SK-N-SH (cell line): ENCODE data around the gene APBB2. TPM values are rescaled to one million over a fixed set of nuclear protein-coding genes. Genes with fewer than 3 reads are reported as not detected.

Source experiments
- CTCF ChIA-PET: fragments of 300-600, 350-600 bp; formaldehyde crosslinking; extraction: SDS; loops from one replicate; lab custom pipeline; 2021; lab: Yijun Ruan, JAX
- POLR2A ChIA-PET: fragments of 350-600 bp; sonication (Branson Sonifier 250); formaldehyde crosslinking; extraction: SDS; loops from one replicate; lab custom pipeline; 2020; ENCODE audit warnings: antibody characterized with exemption, inconsistent platforms; lab: Yijun Ruan, JAX
- DNase-seq: peaks from one replicate; pipeline ENCODE4 v3.0.0; 2012
- H2AFZ ChIP-seq: fragments of 200-600 bp; sonication (generic); 2 replicates; pipeline ENCODE4 v1.8.1; 2016; ENCODE audit warnings: antibody characterized with exemption, mild to moderate bottlenecking, low read depth
- H3F3A ChIP-seq: fragments of 200-600 bp; sonication (generic); replicated peaks from 2 replicates; pipeline ENCODE3; 2016; ENCODE audit warnings: antibody characterized with exemption, mild to moderate bottlenecking; ENCODE audit not compliant: insufficient read depth
- H3K27ac ChIP-seq, 2 experiments: fragments of 200-500 bp in 1 of 2; fragments of 200-600 bp in 1 of 2; sonication (Bioruptor generic) in 1 of 2; sonication (generic), shearing (Covaris generic) in 1 of 2; 2 replicates each; pipeline versions ENCODE4 v1.5.1 to v1.6.1; 2014 to 2016; ENCODE audit warnings: low read depth in 2 of 2, inconsistent platforms in 1 of 2, low read length in 1 of 2, mild to moderate bottlenecking in 1 of 2, mixed read lengths in 1 of 2
- H3K27me3 ChIP-seq: fragments of 200-600 bp; sonication (generic), shearing (Covaris generic); 2 replicates; pipeline ENCODE4 v1.6.1; 2016; ENCODE audit warnings: mixed run types; ENCODE audit not compliant: insufficient read depth
- H3K36me3 ChIP-seq, 2 experiments: fragments of 200-500 bp in 1 of 2; fragments of 200-600 bp in 1 of 2; sonication (Bioruptor generic) in 1 of 2; sonication (generic) in 1 of 2; replicated peaks in 1 of 2; 2 replicates each; pipeline versions ENCODE3 to v1.5.1; 2014 to 2016; ENCODE audit warnings: low read length in 1 of 2, mild to moderate bottlenecking in 1 of 2; ENCODE audit not compliant: insufficient read depth in 2 of 2, control insufficient read depth in 1 of 2
- H3K4me1 ChIP-seq, 2 experiments: fragments of 200-500 bp in 1 of 2; fragments of 200-600 bp in 1 of 2; sonication (Bioruptor generic) in 1 of 2; sonication (generic), shearing (Covaris generic) in 1 of 2; 2 replicates each; pipeline versions ENCODE4 v1.5.1 to v1.6.1; 2014 to 2016; ENCODE audit warnings: low read depth in 1 of 2, low read length in 1 of 2, mixed run types in 1 of 2; ENCODE audit not compliant: insufficient read depth in 2 of 2, control insufficient read depth in 1 of 2
- H3K4me2 ChIP-seq: fragments of 200-600 bp; sonication (generic), shearing (Covaris generic); 2 replicates; pipeline ENCODE4 v1.6.1; 2017; ENCODE audit warnings: mixed run types
- H3K4me3 ChIP-seq, 2 experiments: fragments of 200-500 bp in 1 of 2; fragments of 200-600 bp in 1 of 2; sonication (Bioruptor generic) in 1 of 2; sonication (generic), shearing (Covaris generic) in 1 of 2; 2 replicates each; pipeline versions ENCODE4 v1.5.1 to v1.8.1; 2014 to 2016; ENCODE audit warnings: low read depth in 2 of 2, inconsistent platforms in 1 of 2, low read length in 1 of 2, mild to moderate bottlenecking in 1 of 2, mixed read lengths in 1 of 2, moderate library complexity in 1 of 2
- H3K79me2 ChIP-seq: fragments of 200-600 bp; sonication (generic); 2 replicates; pipeline ENCODE4 v1.8.1; 2017; ENCODE audit warnings: mild to moderate bottlenecking; ENCODE audit not compliant: insufficient read depth
- H3K9ac ChIP-seq: fragments of 200-600 bp; sonication (generic); 2 replicates; pipeline ENCODE4 v1.6.1; 2017; ENCODE audit warnings: mixed run types
- H3K9me2 ChIP-seq: fragments of 200-600 bp; sonication (generic); 2 replicates; pipeline ENCODE4 v1.6.1; 2017; ENCODE audit warnings: mixed run types
- H3K9me3 ChIP-seq: fragments of 200-600 bp; sonication (generic); 2 replicates; pipeline ENCODE4 v1.6.1; 2017; ENCODE audit warnings: mixed run types, mild to moderate bottlenecking, moderate library complexity
- H4K20me1 ChIP-seq: fragments of 200-600 bp; sonication (generic); 2 replicates; pipeline ENCODE4 v1.6.1; 2017; ENCODE audit warnings: mild to moderate bottlenecking, mixed run types; ENCODE audit not compliant: insufficient read depth
- CTCF ChIP-seq: fragments of 200-600 bp; sonication (generic); IDR thresholded peaks from 2 replicates; pipeline ENCODE4 v1.6.1; 2017; ENCODE audit warnings: antibody characterized with exemption, mild to moderate bottlenecking, moderate library complexity
- EP300 ChIP-seq, 2 experiments: IDR thresholded peaks; 2 replicates each; pipeline versions ENCODE4 v1.4.0 to v1.6.1; 2012; ENCODE audit warnings: borderline replicate concordance in 1 of 2, low read depth in 1 of 2, low read length in 1 of 2
- EZH2phosphoT487 ChIP-seq: fragments of 200-600 bp; sonication (generic); IDR thresholded peaks from 2 replicates; pipeline ENCODE4 v1.6.1; 2017; ENCODE audit warnings: low read depth, mixed run types, mild to moderate bottlenecking, antibody characterized with exemption, moderate library complexity, borderline replicate concordance
- FOSL2 ChIP-seq: IDR thresholded peaks from 2 replicates; pipeline ENCODE4 v1.4.0; 2012; ENCODE audit warnings: low read depth, mild to moderate bottlenecking, moderate library complexity, borderline replicate concordance
- FOXJ3 ChIP-seq: sonication (generic); formaldehyde crosslinking; IDR thresholded peaks from 2 replicates; pipeline ENCODE4 v1.5.1; 2020; ENCODE audit warnings: mild to moderate bottlenecking, missing genetic modification reagents
- JUND ChIP-seq: IDR thresholded peaks from 2 replicates; pipeline ENCODE4 v1.4.0; 2012
- MAX ChIP-seq: IDR thresholded peaks from 2 replicates; pipeline ENCODE4 v1.4.0; 2012; ENCODE audit warnings: low read depth
- PBX3 ChIP-seq: IDR thresholded peaks from 2 replicates; pipeline ENCODE4; 2012
- POLR2AphosphoS5 ChIP-seq: IDR thresholded peaks from 2 replicates; pipeline ENCODE4 v1.6.1; 2012; ENCODE audit warnings: low read depth, low read length
- RCOR1 ChIP-seq: fragments of 150-350 bp; IDR thresholded peaks from 2 replicates; pipeline ENCODE4 v1.6.1; 2017; ENCODE audit warnings: antibody characterized with exemption, low read length
- REST ChIP-seq: IDR thresholded peaks from 2 replicates; pipeline ENCODE4 v1.6.1; 2012; ENCODE audit warnings: mild to moderate bottlenecking, low read depth, low read length, moderate library complexity
- SIN3A ChIP-seq: IDR thresholded peaks from 2 replicates; pipeline ENCODE4 v1.6.1; 2012; ENCODE audit warnings: low read depth, mild to moderate bottlenecking, low read length, moderate library complexity, borderline replicate concordance
- SMC3 ChIP-seq: IDR thresholded peaks from 2 replicates; pipeline ENCODE4 v1.6.1; 2012; ENCODE audit warnings: low read depth, low read length, improper control_type of control experiment
- TEAD4 ChIP-seq: IDR thresholded peaks from 2 replicates; pipeline ENCODE4 v1.4.0; 2012; ENCODE audit warnings: mild to moderate bottlenecking, borderline replicate concordance; ENCODE audit not compliant: insufficient read depth
- USF2 ChIP-seq: fragments of 150-350 bp; IDR thresholded peaks from 2 replicates; pipeline ENCODE4 v1.6.1; 2017; ENCODE audit warnings: antibody characterized with exemption, low read length, low read depth, borderline replicate concordance
- YY1 ChIP-seq: IDR thresholded peaks from 2 replicates; pipeline ENCODE4 v1.4.0; 2012; ENCODE audit warnings: low read depth, mild to moderate bottlenecking
- ZBTB33 ChIP-seq: IDR thresholded peaks from 2 replicates; pipeline ENCODE4 v1.4.0; 2012; ENCODE audit warnings: low read depth, borderline replicate concordance
- WGBS: methylation state at CpG from one replicate; pipeline ENCODE4 v1.1.6; 2017; ENCODE audit warnings: low lambda C conversion rate; 5-methylcytosine and 5-hydroxymethylcytosine counted together
- polyA plus RNA-seq, 3 experiments: library from polyadenylated mRNA; depleted of rRNA; stranded (reverse); fragments of >200 nt; gene quantifications; 2 replicates each; pipeline ENCODE4 v1.2.3, GENCODE V29; 2012

Gene APBB2
- polyA plus RNA-seq, 1 of the 3 experiments (the other 2 are of a cell fraction), result 49.8 TPM

- Histone ChIP-seq H3K4me2 (no peak overlapping the region), H2AFZ (no peak overlapping the region), H3K79me2 (peaks cover 59% of the 10 kb centered on the region), H3K36me3 (peaks cover 0 to 10% of the 10 kb centered on the region in 2 experiments), H4K20me1 (no peaks in the 10 kb centered on the region), H3K9ac (no peak overlapping the region), H3K4me3 (no peak overlapping the region), H3K9me2 (no peaks in the 10 kb centered on the region), H3K27me3 (no peaks in the 10 kb centered on the region), H3K9me3 (no peaks in the 10 kb centered on the region), H3F3A (peaks cover 7% of the 10 kb centered on the region), H3K27ac (no peak overlapping the region), H3K4me1 (0 out of 4 replicates have a peak, but pooled peaks cover 0 to 12% of the 10 kb centered on the region in 2 experiments)
- CTCF ChIA-PET, result interaction anchor here (1.1 to 10.9 kb wide), 5 partner anchors 10 to 250 kb away, joined by 4 to 155 read pairs (median 5); partner anchors contain the start of gene APBB2
- no peak for DNase-seq
- POLR2A ChIA-PET, result interaction anchor here (1.5 kb wide), 1 partner anchor 278 kb away, joined by 4 read pairs; the partner anchor contains the start of gene UCHL1
- TF ChIP-seq USF2 (no peak), FOSL2 (no peak), RCOR1 (no peak), EZH2phosphoT487 (no peak), ZBTB33 (no peak), SMC3 (no peak), TEAD4 (no peak), SIN3A (no peak), EP300 (IDR thresholded peaks at IDR 0.05; ENCODE audit: borderline replicate concordance in 1 of 2, low read depth in 1 of 2, low read length in 1 of 2) (no peak), MAX (no peak), REST (no peak), YY1 (no peak), PBX3 (no peak), CTCF (no peak), FOXJ3 (CRISPR knock-in tag) (no peak), JUND (no peak), POLR2AphosphoS5 (no peak)
- 97% methylated on average over 5 of the region's 5 CpGs for WGBS
Measured at GRCh38 chr4:40978548-40978947, 235.8 kb downstream of the APBB2 start.
